HG03565 (cell line): Measurements from ENCODE around the gene KHDC4.

Source experiments
- ATAC-seq: cut with Tn5 transposase; IDR thresholded peaks from one replicate; pipeline ENCODE4 v1.9.1; 2021; ENCODE audit warnings: mild to moderate bottlenecking, moderate library complexity; ENCODE audit not compliant: unreplicated experiment

Gene KHDC4

GRCh38 chr1:155970531-155971167 is 36.4 kb upstream of the KHDC4 start:
- no peak for ATAC-seq

- no peak for ATAC-seq
Measured at GRCh38 chr1:155969377-155969791, 35.2 kb upstream of the KHDC4 start.

GRCh38 chr1:155968670-155969069 is 34.5 kb upstream of the KHDC4 start:
- ATAC-seq = no peak

GRCh38 chr1:155968051-155968400 is 33.8 kb upstream of the KHDC4 start:
- ATAC-seq = no peak

- no peak for ATAC-seq
Measured at GRCh38 chr1:155967341-155968050, 33.3 kb upstream of the KHDC4 start.

GRCh38 chr1:155966750-155967149 is 32.5 kb upstream of the KHDC4 start:
- ATAC-seq = no peak

GRCh38 chr1:155966135-155966534 is 31.9 kb upstream of the KHDC4 start:
- no peak for ATAC-seq

GRCh38 chr1:155964193-155964592 is 30.0 kb upstream of the KHDC4 start:
- ATAC-seq = no peak

- ATAC-seq = no peak
Measured at GRCh38 chr1:155962599-155963211, 28.5 kb upstream of the KHDC4 start.

- no peak for ATAC-seq
Measured at GRCh38 chr1:155961937-155962336, 27.7 kb upstream of the KHDC4 start.

- no peak for ATAC-seq
Measured at GRCh38 chr1:155960081-155960745, 26.0 kb upstream of the KHDC4 start.

- no peak for ATAC-seq
Measured at GRCh38 chr1:155957411-155957915, 23.2 kb upstream of the KHDC4 start.

GRCh38 chr1:155954645-155955044 is 20.4 kb upstream of the KHDC4 start:
- no peak for ATAC-seq

GRCh38 chr1:155952505-155952890 is 18.3 kb upstream of the KHDC4 start:
- ATAC-seq = no peak

GRCh38 chr1:155951753-155952504 is 17.7 kb upstream of the KHDC4 start:
- ATAC-seq = no peak

GRCh38 chr1:155950829-155951228 is 16.6 kb upstream of the KHDC4 start:
- ATAC-seq = no peak

GRCh38 chr1:155947741-155948140 is 13.5 kb upstream of the KHDC4 start:
- no peak for ATAC-seq

- no peak for ATAC-seq
Measured at GRCh38 chr1:155947292-155947691, 13.1 kb upstream of the KHDC4 start.

GRCh38 chr1:155946633-155947219 is 12.5 kb upstream of the KHDC4 start:
- ATAC-seq = peak; percentile 8

GRCh38 chr1:155944444-155944799 is 10.2 kb upstream of the KHDC4 start:
- ATAC-seq = no peak
